WTC11 (cell line): ENCODE results near the gene AATK.

Experiments
- NR3C1 ChIP-seq: sonication (generic); formaldehyde crosslinking; conservative IDR thresholded peaks from 2 replicates; pipeline ENCODE4 v1.8.1; 2023; ENCODE audit warnings: low read depth, mild to moderate bottlenecking, missing genetic modification reagents
- ZNF263 ChIP-seq: sonication (generic); formaldehyde crosslinking; IDR thresholded peaks from 2 replicates; pipeline ENCODE4 v1.8.1; 2022; ENCODE audit warnings: low read depth, mild to moderate bottlenecking, moderate library complexity, missing genetic modification reagents

DNA sequence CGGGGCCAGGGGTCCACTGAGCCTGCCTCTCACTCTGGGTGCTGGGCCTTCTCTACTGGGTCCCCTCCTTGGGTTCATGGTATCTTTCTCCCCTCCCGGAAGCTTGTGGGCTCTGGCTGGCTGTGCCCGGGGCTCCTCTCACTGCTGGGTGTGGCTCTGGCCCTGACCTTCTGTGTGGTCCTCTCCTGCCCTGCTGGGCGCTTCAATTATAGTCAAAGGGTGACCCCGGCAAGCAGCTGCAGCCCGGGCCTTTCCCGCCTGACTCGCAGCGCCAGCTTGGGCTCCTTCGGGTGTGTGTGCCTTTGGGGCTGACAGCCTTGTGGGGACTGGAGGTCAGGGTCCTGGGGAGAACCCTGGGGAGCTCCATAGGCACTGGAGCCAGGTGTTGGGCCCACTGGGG, 55.0 kb downstream of the AATK start:
- no peak for TF ChIP-seq NR3C1 (CRISPR knock-in tag)
- no peak for TF ChIP-seq ZNF263 (CRISPR knock-in tag)
